ENCODE measurements around the gene ALKBH6. TPM values are rescaled to one million over a fixed set of nuclear protein-coding genes. Genes with fewer than 3 reads are reported as not detected.

Gene ALKBH6
- total and polyA plus RNA-seq, 2 of the 8 experiments (the other 6 are each of a cell fraction or from before 2014, with no cell fraction given), result 19.2 to 33.3 TPM

DNA sequence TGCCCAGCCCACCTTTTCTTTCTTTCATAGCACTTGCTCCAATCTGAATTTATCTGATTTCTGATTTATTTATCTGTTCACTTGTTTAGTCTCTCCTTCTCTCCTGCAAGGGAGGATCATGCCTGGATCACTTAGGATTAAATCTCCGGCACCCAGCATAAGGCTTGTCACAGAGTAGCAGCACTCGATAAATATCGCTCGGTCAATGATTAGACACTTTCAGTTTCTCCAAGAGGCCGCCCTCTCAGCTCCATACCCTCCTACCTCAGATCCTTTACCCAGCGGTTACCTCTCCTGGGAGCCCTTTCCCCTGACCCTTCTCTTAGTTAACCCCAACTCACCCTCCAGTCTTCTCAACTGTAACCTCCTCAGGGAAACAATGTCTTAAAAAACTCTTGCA is 17.3 kb upstream of the ALKBH6 start:
- Histone ChIP-seq H2AFZ (ENCODE audit: low read length) (no peak overlapping the region), H3K79me1 (ENCODE audit: low read depth, low read length) (no peaks in the 10 kb centered on the region), H3K9me3 (ENCODE audit: insufficient read depth in 2 of 2, low read depth in 1 of 2, low read length in 1 of 2) (no peaks in the 10 kb centered on the region), H3K18ac (ENCODE audit: extremely low read depth, low read length) (no peak overlapping the region), H3K23ac (ENCODE audit: insufficient read length) (no peak overlapping the region), H4K5ac (ENCODE audit: insufficient read length, low read depth, low read length) (no peak overlapping the region), H3K4me2 (ENCODE audit: insufficient read depth in 1 of 2, low read depth in 2 of 2, low read length in 2 of 2) (no peak overlapping the region; a peak in 1 of 4 replicates), H4K91ac (replicated peaks; ENCODE audit: insufficient read length, low read length) (no peak overlapping the region), H3K27ac (ENCODE audit: low read depth, low read length) (no peak overlapping the region), H3K4me3 (ENCODE audit: extremely low read depth in 1 of 4, insufficient read depth in 2 of 4, low read depth in 3 of 4, low read length in 4 of 4) (no peak overlapping the region), H3K23me2 (ENCODE audit: low read depth, low read length) (peaks cover 5% of the 10 kb centered on the region; the same call in 1 of the 2 replicates), H3K36me3 (ENCODE audit: control insufficient read depth in 2 of 4, insufficient read depth in 4 of 4, low read length in 3 of 4) (peaks cover 0 to 9% (median 3%) of the 10 kb centered on the region in 4 experiments; a peak in 3 of 8 replicates), H2BK12ac (ENCODE audit: low read depth, low read length) (no peak overlapping the region), H3K4me1 (replicated peaks in 1 of 4; ENCODE audit: control insufficient read depth in 3 of 4, insufficient read depth in 4 of 4, low read length in 3 of 4) (peaks cover 0 to 11% (median 4%) of the 10 kb centered on the region in 4 experiments; a peak in 6 of 7 replicates), H4K8ac (ENCODE audit: extremely low read depth, insufficient read depth, low read length) (no peak overlapping the region), H3K56ac (replicated peaks; ENCODE audit: insufficient read length, low read depth, low read length) (no peak overlapping the region), H2BK20ac (ENCODE audit: low read length) (no peak overlapping the region), H2BK120ac (replicated peaks; ENCODE audit: low read depth, low read length) (no peak overlapping the region), H3K9ac (replicated peaks in 1 of 4; ENCODE audit: extremely low read depth in 1 of 4, low read depth in 3 of 4, low read length in 3 of 4) (no peak overlapping the region), H3K14ac (ENCODE audit: insufficient read length) (no peak overlapping the region), H4K20me1 (replicated peaks in 1 of 2; ENCODE audit: control insufficient read depth in 1 of 2, insufficient read depth in 2 of 2, low read length in 2 of 2) (peaks cover 0 to 8% of the 10 kb centered on the region in 2 experiments), H3K27me3 (replicated peaks in 1 of 4; ENCODE audit: control insufficient read depth in 3 of 4, extremely low read depth in 1 of 4, insufficient read depth in 3 of 4, low read length in 3 of 4) (peaks cover 0 to 4% (median 0%) of the 10 kb centered on the region in 4 experiments; a peak in 4 of 7 replicates), H2BK15ac (ENCODE audit: low read length) (no peak overlapping the region), H3K79me2 (ENCODE audit: control insufficient read depth in 1 of 2, insufficient read depth in 2 of 2, low read length in 2 of 2) (no peaks in the 10 kb centered on the region), H3K4ac (replicated peaks; ENCODE audit: insufficient read length, low read depth, low read length) (no peak overlapping the region), H2BK5ac (ENCODE audit: low read depth, low read length) (no peak overlapping the region), H2AK5ac (ENCODE audit: low read depth, low read length) (no peak overlapping the region)
- DNase-seq (ENCODE audit: low read depth in 1 of 2, low spot score in 2 of 2) (no peak), FAIRE-seq (no peak)
- CTCF ChIA-PET (ENCODE audit: partially characterized antibody), result interaction anchor here (0.9 to 2.3 kb wide), 2 partner anchors 21 to 168 kb away, joined by 3 to 14 read pairs; partner anchors contain the start of gene THAP8
- 92% methylated on average over 6 of the region's 6 CpGs; no CpG with 5 or more reads in 1 of the 2 experiments for WGBS, 2 experiments (ENCODE audit: extremely low coverage in 1 of 2, insufficient coverage in 1 of 2, insufficient read length in 1 of 2, insufficient replicate concordance in 2 of 2, low coverage in 1 of 2, low lambda C conversion rate in 2 of 2, missing lambda C conversion rate in 1 of 2)
- POLR2A ChIA-PET (ENCODE audit: partially characterized antibody), result interaction anchor here (1.3 to 1.6 kb wide), 2 partner anchors 17 to 22 kb away, joined by 3 to 5 read pairs; partner anchors contain the start of genes ALKBH6 and THAP8
- TF ChIP-seq CTCF (IDR thresholded peaks at IDR 0.05; ENCODE audit: control extremely low read depth in 1 of 3, insufficient read depth in 1 of 3, low read depth in 1 of 3, low read length in 3 of 3) (no peak), TCF12 (IDR thresholded peaks at IDR 0.05; ENCODE audit: low read depth, low read length) (no peak), NANOG (IDR thresholded peaks at IDR 0.05; ENCODE audit: insufficient read depth, low read depth, low read length, poor library complexity, severe bottlenecking) (no peak), SP4 (IDR thresholded peaks at IDR 0.05; ENCODE audit: low read length) (no peak), SP2 (IDR thresholded peaks at IDR 0.05; ENCODE audit: low read length) (no peak), JUND (IDR thresholded peaks at IDR 0.05; ENCODE audit: low read length) (no peak), CBX8 (IDR thresholded peaks at IDR 0.05; ENCODE audit: borderline replicate concordance, low read depth, low read length) (no peak), JUN (IDR thresholded peaks at IDR 0.05; ENCODE audit: low read depth, low read length) (no peak)
- TF ChIP-seq, protein P1, sequence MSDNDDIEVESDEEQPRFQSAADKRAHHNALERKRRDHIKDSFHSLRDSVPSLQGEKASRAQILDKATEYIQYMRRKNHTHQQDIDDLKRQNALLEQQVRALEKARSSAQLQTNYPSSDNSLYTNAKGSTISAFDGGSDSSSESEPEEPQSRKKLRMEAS (IDR thresholded peaks at IDR 0.05), result no peak
- TF ChIP-seq, protein P2, sequence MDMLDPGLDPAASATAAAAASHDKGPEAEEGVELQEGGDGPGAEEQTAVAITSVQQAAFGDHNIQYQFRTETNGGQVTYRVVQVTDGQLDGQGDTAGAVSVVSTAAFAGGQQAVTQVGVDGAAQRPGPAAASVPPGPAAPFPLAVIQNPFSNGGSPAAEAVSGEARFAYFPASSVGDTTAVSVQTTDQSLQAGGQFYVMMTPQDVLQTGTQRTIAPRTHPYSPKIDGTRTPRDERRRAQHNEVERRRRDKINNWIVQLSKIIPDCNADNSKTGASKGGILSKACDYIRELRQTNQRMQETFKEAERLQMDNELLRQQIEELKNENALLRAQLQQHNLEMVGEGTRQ (IDR thresholded peaks at IDR 0.05; ENCODE audit: low read length), result no peak
